ENCODE measurements around the gene TDRD10.

TDRD10 gene

DNA sequence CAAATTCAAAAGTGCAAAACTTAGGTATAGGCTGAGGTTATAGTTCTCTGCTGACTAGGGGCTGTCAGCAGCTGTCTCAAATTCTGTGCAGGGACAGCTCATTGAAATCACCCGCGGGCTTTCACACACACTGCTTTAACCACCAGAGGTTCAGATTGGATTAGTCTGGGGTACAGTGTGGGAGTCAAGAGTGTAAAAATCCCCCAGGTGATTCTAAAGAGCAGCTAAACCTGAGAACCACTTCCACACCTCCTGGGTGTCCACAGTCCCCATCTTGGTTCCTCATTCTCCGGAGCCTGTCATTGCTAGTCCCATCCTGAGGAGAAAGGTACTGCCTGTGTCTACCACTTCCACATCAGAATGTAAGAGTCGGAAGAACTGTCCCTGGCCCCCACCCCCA lies 9.9 kb upstream of the TDRD10 start:
- no peak overlapping the region for H3K27ac ChIP-seq (ENCODE audit: low read length)
- H3F3A ChIP-seq (ENCODE audit: insufficient read depth, low read length) = peaks cover 7% of the 10 kb centered on the region; the same call in 1 of the 2 replicates
- no peaks in the 10 kb centered on the region for H3K9me2 ChIP-seq (replicated peaks; ENCODE audit: insufficient read depth, low read length)
- TF ChIP-seq EZH2phosphoT487 (IDR thresholded peaks at IDR 0.05; ENCODE audit: low read length) (no peak), EZH2 (optimal IDR thresholded peaks at IDR 0.05; ENCODE audit: low read depth, low read length) (no peak)
- TF ChIP-seq, protein P1, sequence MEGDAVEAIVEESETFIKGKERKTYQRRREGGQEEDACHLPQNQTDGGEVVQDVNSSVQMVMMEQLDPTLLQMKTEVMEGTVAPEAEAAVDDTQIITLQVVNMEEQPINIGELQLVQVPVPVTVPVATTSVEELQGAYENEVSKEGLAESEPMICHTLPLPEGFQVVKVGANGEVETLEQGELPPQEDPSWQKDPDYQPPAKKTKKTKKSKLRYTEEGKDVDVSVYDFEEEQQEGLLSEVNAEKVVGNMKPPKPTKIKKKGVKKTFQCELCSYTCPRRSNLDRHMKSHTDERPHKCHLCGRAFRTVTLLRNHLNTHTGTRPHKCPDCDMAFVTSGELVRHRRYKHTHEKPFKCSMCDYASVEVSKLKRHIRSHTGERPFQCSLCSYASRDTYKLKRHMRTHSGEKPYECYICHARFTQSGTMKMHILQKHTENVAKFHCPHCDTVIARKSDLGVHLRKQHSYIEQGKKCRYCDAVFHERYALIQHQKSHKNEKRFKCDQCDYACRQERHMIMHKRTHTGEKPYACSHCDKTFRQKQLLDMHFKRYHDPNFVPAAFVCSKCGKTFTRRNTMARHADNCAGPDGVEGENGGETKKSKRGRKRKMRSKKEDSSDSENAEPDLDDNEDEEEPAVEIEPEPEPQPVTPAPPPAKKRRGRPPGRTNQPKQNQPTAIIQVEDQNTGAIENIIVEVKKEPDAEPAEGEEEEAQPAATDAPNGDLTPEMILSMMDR (IDR thresholded peaks at IDR 0.05; ENCODE audit: low read length) = no peak
- H3K4me1 ChIP-seq (ENCODE audit: low read length) = peaks cover 20% of the 10 kb centered on the region
- no peak overlapping the region for H3K9ac ChIP-seq (ENCODE audit: low read length)
- DNase-seq = no peak
- no peaks in the 10 kb centered on the region for H3K9me3 ChIP-seq (replicated peaks; ENCODE audit: insufficient read depth, low read length)
- H2AFZ ChIP-seq (ENCODE audit: low read length) = no peak overlapping the region
- H3K36me3 ChIP-seq (replicated peaks; ENCODE audit: insufficient read depth, low read length) = no peaks in the 10 kb centered on the region
- H4K20me1 ChIP-seq (ENCODE audit: insufficient read depth, low read length) = no peaks in the 10 kb centered on the region
- no peaks in the 10 kb centered on the region for H3K27me3 ChIP-seq (replicated peaks; ENCODE audit: insufficient read depth, low read length)
- no peak overlapping the region for H3K4me3 ChIP-seq (ENCODE audit: low read length)
- H3K4me2 ChIP-seq (ENCODE audit: low read depth, low read length) = no peak overlapping the region
- no peaks in the 10 kb centered on the region for H3K79me2 ChIP-seq (ENCODE audit: low read length)

DNA sequence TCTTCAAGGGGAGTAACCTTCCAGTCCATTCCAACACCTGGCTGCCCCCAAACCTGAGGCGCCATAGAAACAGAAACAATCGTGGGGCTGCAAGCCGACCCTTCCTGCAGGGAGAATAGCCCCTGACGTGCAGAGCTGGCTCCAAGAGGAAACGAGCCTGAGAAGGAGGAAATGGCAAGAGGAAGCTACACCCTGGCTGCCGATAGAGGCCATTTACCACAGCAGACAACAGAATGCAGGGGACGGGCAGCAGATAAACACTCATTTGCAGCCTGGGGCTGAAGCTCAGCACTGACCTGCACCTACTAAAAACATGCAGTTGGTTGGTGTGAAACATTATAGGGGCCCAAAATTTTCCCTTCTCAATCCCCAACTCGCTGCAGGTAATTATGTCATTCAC lies 8.7 kb upstream of the TDRD10 start:
- TF ChIP-seq EZH2phosphoT487 (IDR thresholded peaks at IDR 0.05; ENCODE audit: low read length) (no peak), EZH2 (optimal IDR thresholded peaks at IDR 0.05; ENCODE audit: low read depth, low read length) (no peak)
- TF ChIP-seq, protein P1 (IDR thresholded peaks at IDR 0.05; ENCODE audit: low read length) = no peak

DNA sequence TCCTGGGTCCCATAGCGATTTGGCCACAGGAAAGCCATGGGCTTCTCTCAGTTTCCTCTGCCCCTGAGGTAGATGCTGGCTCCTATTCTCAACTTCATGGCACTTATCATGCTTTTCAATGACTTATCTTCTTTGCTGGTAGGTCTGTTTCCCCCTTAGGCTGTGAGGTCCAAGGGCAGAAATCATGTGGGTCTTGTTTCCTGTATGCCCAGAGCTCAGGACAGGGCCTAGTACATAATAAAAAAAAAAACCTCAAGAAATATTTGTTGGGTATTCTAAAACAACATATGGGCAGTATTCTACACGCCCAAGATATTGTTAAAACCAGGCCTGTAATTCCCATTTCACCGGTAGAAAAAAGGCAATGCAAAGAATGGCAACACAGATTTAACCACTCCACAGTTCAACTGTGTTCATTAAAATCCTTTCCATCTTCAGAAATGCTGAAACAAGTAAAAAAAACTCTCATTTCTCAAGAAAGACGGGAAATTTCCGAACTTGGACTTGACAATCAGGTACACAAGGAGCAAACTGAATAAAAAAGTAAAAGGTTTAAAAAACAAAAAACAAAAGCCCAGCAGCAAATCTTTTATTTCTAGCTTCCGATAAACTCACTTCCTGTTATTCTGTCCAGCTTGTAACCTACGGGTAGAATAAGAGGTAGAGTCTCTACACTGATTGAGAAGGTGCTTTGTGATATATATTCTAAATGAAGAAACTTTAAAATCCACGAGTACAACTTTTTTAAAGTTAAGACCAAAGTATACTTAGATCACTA lies 6.3 kb upstream of the TDRD10 start:
- Histone ChIP-seq H3F3A (ENCODE audit: insufficient read depth, low read length) (peaks cover 11% of the 10 kb centered on the region; the same call in 1 of the 2 replicates), H3K9me3 (replicated peaks; ENCODE audit: insufficient read depth, low read length) (no peaks in the 10 kb centered on the region), H4K20me1 (ENCODE audit: insufficient read depth, low read length) (no peaks in the 10 kb centered on the region), H3K4me1 (ENCODE audit: low read length) (peaks cover 21% of the 10 kb centered on the region), H3K9ac (ENCODE audit: low read length) (no peak overlapping the region), H3K9me2 (replicated peaks; ENCODE audit: insufficient read depth, low read length) (no peaks in the 10 kb centered on the region), H3K27ac (ENCODE audit: low read length) (no peak overlapping the region), H2AFZ (ENCODE audit: low read length) (no peak overlapping the region), H3K4me2 (ENCODE audit: low read depth, low read length) (no peak overlapping the region), H3K79me2 (ENCODE audit: low read length) (no peaks in the 10 kb centered on the region), H3K36me3 (replicated peaks; ENCODE audit: insufficient read depth, low read length) (no peaks in the 10 kb centered on the region), H3K4me3 (ENCODE audit: low read length) (no peak overlapping the region), H3K27me3 (replicated peaks; ENCODE audit: insufficient read depth, low read length) (0 out of 2 replicates have a peak, but pooled peaks cover 1% of the 10 kb centered on the region)
- TF ChIP-seq EZH2 (optimal IDR thresholded peaks at IDR 0.05; ENCODE audit: low read depth, low read length) = no peak
- TF ChIP-seq, protein P1 (IDR thresholded peaks at IDR 0.05; ENCODE audit: low read length) = no peak
- TF ChIP-seq EZH2phosphoT487 (IDR thresholded peaks at IDR 0.05; ENCODE audit: low read length) = no peak
- no peak for DNase-seq

More for the DNA sequence above, 8.7 kb upstream of the TDRD10 start:
- Histone ChIP-seq H3K9ac (ENCODE audit: low read length) (no peak overlapping the region), H3K4me3 (ENCODE audit: low read length) (no peak overlapping the region), H3F3A (ENCODE audit: insufficient read depth, low read length) (peaks cover 11% of the 10 kb centered on the region; the same call in 1 of the 2 replicates), H3K79me2 (ENCODE audit: low read length) (no peaks in the 10 kb centered on the region), H3K36me3 (replicated peaks; ENCODE audit: insufficient read depth, low read length) (no peaks in the 10 kb centered on the region), H4K20me1 (ENCODE audit: insufficient read depth, low read length) (no peaks in the 10 kb centered on the region), H3K4me1 (ENCODE audit: low read length) (peaks cover 21% of the 10 kb centered on the region), H3K9me2 (replicated peaks; ENCODE audit: insufficient read depth, low read length) (no peaks in the 10 kb centered on the region), H3K27ac (ENCODE audit: low read length) (no peak overlapping the region), H3K4me2 (ENCODE audit: low read depth, low read length) (peak overlapping the region; percentile 9; the same call in 1 of the 2 replicates), H2AFZ (ENCODE audit: low read length) (peak overlapping the region; percentile 39), H3K27me3 (replicated peaks; ENCODE audit: insufficient read depth, low read length) (no peaks in the 10 kb centered on the region), H3K9me3 (replicated peaks; ENCODE audit: insufficient read depth, low read length) (no peaks in the 10 kb centered on the region)
- DNase-seq = peak; percentile 27

All from MM.1S (cell line).